Measurements from ENCODE around the gene CDKN2A.

GRCh38 chr9:21996858-21997257 lies 2.7 kb upstream of the CDKN2A start:
- TF ChIP-seq, protein P1, sequence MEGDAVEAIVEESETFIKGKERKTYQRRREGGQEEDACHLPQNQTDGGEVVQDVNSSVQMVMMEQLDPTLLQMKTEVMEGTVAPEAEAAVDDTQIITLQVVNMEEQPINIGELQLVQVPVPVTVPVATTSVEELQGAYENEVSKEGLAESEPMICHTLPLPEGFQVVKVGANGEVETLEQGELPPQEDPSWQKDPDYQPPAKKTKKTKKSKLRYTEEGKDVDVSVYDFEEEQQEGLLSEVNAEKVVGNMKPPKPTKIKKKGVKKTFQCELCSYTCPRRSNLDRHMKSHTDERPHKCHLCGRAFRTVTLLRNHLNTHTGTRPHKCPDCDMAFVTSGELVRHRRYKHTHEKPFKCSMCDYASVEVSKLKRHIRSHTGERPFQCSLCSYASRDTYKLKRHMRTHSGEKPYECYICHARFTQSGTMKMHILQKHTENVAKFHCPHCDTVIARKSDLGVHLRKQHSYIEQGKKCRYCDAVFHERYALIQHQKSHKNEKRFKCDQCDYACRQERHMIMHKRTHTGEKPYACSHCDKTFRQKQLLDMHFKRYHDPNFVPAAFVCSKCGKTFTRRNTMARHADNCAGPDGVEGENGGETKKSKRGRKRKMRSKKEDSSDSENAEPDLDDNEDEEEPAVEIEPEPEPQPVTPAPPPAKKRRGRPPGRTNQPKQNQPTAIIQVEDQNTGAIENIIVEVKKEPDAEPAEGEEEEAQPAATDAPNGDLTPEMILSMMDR (IDR thresholded peaks at IDR 0.05) = no peak
- no peak for TF ChIP-seq POLR2A (IDR thresholded peaks at IDR 0.05)
